IPS-18a (cell line): ENCODE measurements around the gene PACSIN1.

Source experiments
- H3K27ac ChIP-seq: one replicate; pipeline ENCODE4 v1.5.1; 2013; ENCODE audit warnings: low read length
- H3K27me3 ChIP-seq: one replicate; pipeline ENCODE4 v1.6.1; 2013; ENCODE audit warnings: mild to moderate bottlenecking, low read length; ENCODE audit not compliant: control insufficient read depth, insufficient read depth
- H3K36me3 ChIP-seq: one replicate; pipeline ENCODE4 v1.6.1; 2013; ENCODE audit warnings: low read depth, low read length; ENCODE audit not compliant: control insufficient read depth
- H3K4me1 ChIP-seq: one replicate; pipeline ENCODE4 v1.6.1; 2013; ENCODE audit warnings: low read depth, low read length; ENCODE audit not compliant: control insufficient read depth
- H3K4me3 ChIP-seq: one replicate; pipeline ENCODE4 v1.5.1; 2013; ENCODE audit warnings: low read length
- H3K9ac ChIP-seq: one replicate; pipeline ENCODE4 v1.6.1; 2013; ENCODE audit warnings: mild to moderate bottlenecking, low read length, moderate library complexity
- H3K9me3 ChIP-seq: one replicate; pipeline ENCODE4 v1.6.1; 2013; ENCODE audit warnings: low read depth, low read length; ENCODE audit not compliant: control insufficient read depth

PACSIN1 gene

GRCh38 chr6:34556031-34556471 lies 90.2 kb downstream of the PACSIN1 start, which contains the start of gene SPDEF:
TSS of gene SPDEF (minus strand) at chr6:34556329. CDS start at chr6:34544455, 11,874 bp downstream.
- Histone ChIP-seq H3K4me3 (no peak within 1 kb of the TSS), H3K4me1 (peaks cover 4% of the 10 kb centered on the region), H3K9me3 (no peaks in the 10 kb centered on the region), H3K36me3 (no peaks in the 10 kb centered on the region), H3K27me3 (no peaks in the 10 kb centered on the region), H3K27ac (no peak within 1 kb of the TSS), H3K9ac (no peak within 1 kb of the TSS)

GRCh38 chr6:34556493-34556892 lies 90.6 kb downstream of the PACSIN1 start:
- Histone ChIP-seq H3K27me3 (no peaks in the 10 kb centered on the region), H3K4me3 (no peak overlapping the region), H3K9me3 (no peaks in the 10 kb centered on the region), H3K4me1 (peaks cover 4% of the 10 kb centered on the region), H3K36me3 (no peaks in the 10 kb centered on the region), H3K27ac (no peak overlapping the region), H3K9ac (no peak overlapping the region)

GRCh38 chr6:34557228-34557627 lies 91.4 kb downstream of the PACSIN1 start:
- Histone ChIP-seq H3K9me3 (no peaks in the 10 kb centered on the region), H3K4me1 (peaks cover 4% of the 10 kb centered on the region), H3K9ac (no peak overlapping the region), H3K36me3 (no peaks in the 10 kb centered on the region), H3K4me3 (no peak overlapping the region), H3K27me3 (no peaks in the 10 kb centered on the region), H3K27ac (no peak overlapping the region)

- H3K4me1 ChIP-seq: peaks cover 4% of the 10 kb centered on the region
- no peaks in the 10 kb centered on the region for H3K36me3 ChIP-seq
- H3K27me3 ChIP-seq: no peaks in the 10 kb centered on the region
- no peak overlapping the region for H3K27ac ChIP-seq
- H3K9ac ChIP-seq: no peak overlapping the region
- no peaks in the 10 kb centered on the region for H3K9me3 ChIP-seq
- no peak overlapping the region for H3K4me3 ChIP-seq
Observed at GRCh38 chr6:34558172-34558714, 92.4 kb downstream of the PACSIN1 start.

- Histone ChIP-seq H3K27ac (no peak overlapping the region), H3K9me3 (no peaks in the 10 kb centered on the region), H3K4me3 (no peak overlapping the region)
Observed at GRCh38 chr6:34559651-34560365, 93.9 kb downstream of the PACSIN1 start.

GRCh38 chr6:34560366-34561226 lies 94.7 kb downstream of the PACSIN1 start:
- Histone ChIP-seq H3K27ac (no peak overlapping the region), H3K4me3 (no peak overlapping the region), H3K4me1 (peaks cover 4% of the 10 kb centered on the region), H3K9ac (no peak overlapping the region), H3K36me3 (no peaks in the 10 kb centered on the region), H3K9me3 (no peaks in the 10 kb centered on the region), H3K27me3 (no peaks in the 10 kb centered on the region)

More at GRCh38 chr6:34559651-34560365, 93.9 kb downstream of the PACSIN1 start:
- peaks cover 4% of the 10 kb centered on the region for H3K4me1 ChIP-seq
- no peaks in the 10 kb centered on the region for H3K27me3 ChIP-seq
- no peak overlapping the region for H3K9ac ChIP-seq
- H3K36me3 ChIP-seq: no peaks in the 10 kb centered on the region

- no peak overlapping the region for H3K4me3 ChIP-seq
- H3K4me1 ChIP-seq: peaks cover 4% of the 10 kb centered on the region
- H3K36me3 ChIP-seq: no peaks in the 10 kb centered on the region
- no peaks in the 10 kb centered on the region for H3K9me3 ChIP-seq
- no peak overlapping the region for H3K9ac ChIP-seq
- H3K27me3 ChIP-seq: no peaks in the 10 kb centered on the region
- H3K27ac ChIP-seq: no peak overlapping the region
Observed at GRCh38 chr6:34561227-34561530, 95.3 kb downstream of the PACSIN1 start.

GRCh38 chr6:34562350-34562749 lies 96.5 kb downstream of the PACSIN1 start:
- peaks cover 4% of the 10 kb centered on the region for H3K4me1 ChIP-seq
- no peak overlapping the region for H3K4me3 ChIP-seq
- H3K36me3 ChIP-seq: no peaks in the 10 kb centered on the region
- H3K9me3 ChIP-seq: no peaks in the 10 kb centered on the region
- H3K27me3 ChIP-seq: no peaks in the 10 kb centered on the region
- H3K9ac ChIP-seq: no peak overlapping the region
- H3K27ac ChIP-seq: no peak overlapping the region

GRCh38 chr6:34562861-34563512 lies 97.1 kb downstream of the PACSIN1 start:
- Histone ChIP-seq H3K9ac (no peak overlapping the region), H3K27me3 (no peaks in the 10 kb centered on the region), H3K27ac (no peak overlapping the region), H3K9me3 (no peaks in the 10 kb centered on the region), H3K4me1 (peaks cover 4% of the 10 kb centered on the region), H3K4me3 (no peak overlapping the region), H3K36me3 (no peaks in the 10 kb centered on the region)

GRCh38 chr6:34563513-34563870 lies 97.6 kb downstream of the PACSIN1 start:
- H3K27ac ChIP-seq: no peak overlapping the region

GRCh38 chr6:34564181-34564580 lies 98.3 kb downstream of the PACSIN1 start:
- Histone ChIP-seq H3K36me3 (no peaks in the 10 kb centered on the region), H3K4me3 (no peak overlapping the region), H3K9ac (no peak overlapping the region), H3K9me3 (no peaks in the 10 kb centered on the region), H3K27ac (no peak overlapping the region), H3K27me3 (no peaks in the 10 kb centered on the region), H3K4me1 (peaks cover 4% of the 10 kb centered on the region)

More at GRCh38 chr6:34563513-34563870, 97.6 kb downstream of the PACSIN1 start:
- Histone ChIP-seq H3K9ac (no peak overlapping the region), H3K4me3 (no peak overlapping the region), H3K36me3 (no peaks in the 10 kb centered on the region), H3K9me3 (no peaks in the 10 kb centered on the region), H3K4me1 (peaks cover 4% of the 10 kb centered on the region), H3K27me3 (no peaks in the 10 kb centered on the region)
